Activated B cell treated with CpG ODN at 0.5 μM for 24 hours (primary cell): Measurements from ENCODE around the gene HDDC3. TPM values are rescaled to one million over a fixed set of nuclear protein-coding genes. Genes with fewer than 3 reads are reported as not detected.

Experiments used
- ATAC-seq: fragments of 200-7000 bp; cut with Tn5 transposase; one replicate; pipeline ENCODE4 v1.10.0; 2021; ENCODE audit warnings: low read depth, mild to moderate bottlenecking, moderate library complexity
- CTCF ChIA-PET: fragments of 350-600 bp; sonication (Branson Sonifier 250); formaldehyde crosslinking; loops from one replicate; lab custom pipeline; 2021; ENCODE audit warnings: antibody characterized with exemption; lab: Charles Lee
- POLR2A ChIA-PET: fragments of 350-600 bp; sonication (Branson Sonifier 250); formaldehyde crosslinking; loops from one replicate; lab custom pipeline; 2021; ENCODE audit warnings: antibody characterized with exemption; lab: Charles Lee
- DNase-seq: peaks from one replicate; pipeline ENCODE4 v3.0.0; 2022
- H3K27ac Mint-ChIP-seq: one replicate; pipeline ENCODE4 v1.8.0; 2020; ENCODE audit warnings: mixed read lengths
- H3K27me3 Mint-ChIP-seq: one replicate; pipeline ENCODE4 v1.8.0; 2021; ENCODE audit warnings: mixed read lengths
- H3K36me3 Mint-ChIP-seq: one replicate; pipeline ENCODE4 v1.8.0; 2021; ENCODE audit warnings: low read depth, mixed read lengths
- H3K4me1 Mint-ChIP-seq: one replicate; pipeline ENCODE4 v1.8.0; 2021; ENCODE audit warnings: mixed read lengths
- H3K4me3 Mint-ChIP-seq: one replicate; pipeline ENCODE4 v1.8.0; 2020; ENCODE audit warnings: mild to moderate bottlenecking, mixed read lengths
- H3K9me3 Mint-ChIP-seq: one replicate; pipeline ENCODE4 v1.8.0; 2020; ENCODE audit warnings: mixed read lengths
- intact Hi-C: fragments of 100-400 bp; cut with micrococcal nuclease; formaldehyde crosslinking; loops from one replicate; pipeline ENCODE4 v1.15.1; 2024
- total RNA-seq: library from RNA; stranded (reverse); gene quantifications from 2 replicates; pipeline ENCODE4 v1.2.3, GENCODE V29; 2022
- TF ChIP-seq, protein P1 (sequence below): fragments of 200-600 bp; IDR thresholded peaks from one replicate; pipeline ENCODE4 v1.8.0; 2022; ENCODE audit warnings: antibody characterized with exemption, mild to moderate bottlenecking

Gene HDDC3
- total RNA-seq, 1 donor from 2014 or later = 19.0 TPM

DNA sequence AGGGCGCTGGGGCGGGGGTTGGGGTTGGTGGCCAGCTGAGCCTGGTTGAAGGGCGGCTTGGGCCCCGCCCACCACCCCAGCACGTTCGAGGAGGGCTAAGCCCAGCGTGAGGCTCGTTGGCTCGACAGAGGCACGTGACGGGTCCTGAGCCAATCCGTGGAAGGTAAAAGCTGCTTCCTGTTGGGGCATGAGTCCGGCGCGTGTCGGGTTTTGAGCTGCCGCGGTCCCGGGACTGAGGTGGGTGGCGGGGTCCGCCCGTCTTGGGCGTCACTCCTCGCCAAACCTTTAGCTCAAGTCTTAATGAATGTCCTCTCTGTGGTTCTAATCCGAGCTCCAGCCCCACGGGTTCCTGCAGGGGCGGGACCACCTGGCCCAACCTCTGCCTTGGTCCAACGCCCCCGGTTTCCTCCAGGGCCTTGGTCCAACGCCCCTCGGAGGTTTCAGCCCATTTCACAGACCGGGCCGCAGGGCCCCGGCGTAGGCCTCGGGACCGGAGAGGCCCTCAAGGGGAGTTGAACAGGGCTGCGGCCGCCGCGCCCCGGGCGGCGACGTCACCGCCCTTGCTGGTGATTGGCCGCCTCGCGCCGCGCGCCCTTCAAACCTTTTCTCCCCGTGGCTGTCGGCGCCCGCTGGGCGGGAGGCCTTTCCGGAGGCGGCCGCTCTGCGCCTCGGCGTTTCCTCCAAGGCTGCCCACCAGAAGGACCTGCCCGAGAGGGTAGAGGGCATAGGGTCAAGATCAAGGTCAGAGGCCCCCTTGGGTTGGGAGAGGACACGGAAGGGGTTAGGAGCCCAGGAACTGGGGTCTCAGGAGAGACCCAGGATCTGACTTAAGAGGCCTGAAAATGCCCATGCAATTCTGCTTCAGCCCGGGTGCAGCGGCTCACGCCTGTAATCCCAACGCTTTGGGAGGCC is 22.6 kb upstream of the HDDC3 start, which contains the start of gene RCCD1:
Gene RCCD1, plus strand, starts transcription at position 173 of the 912 bp plus-strand sequence. CDS start 1,851 bp downstream, outside the sequence.
- CTCF ChIA-PET = interaction anchor here (0.8 to 4.7 kb wide), 9 partner anchors 20 to 317 kb away, joined by 4 to 39 read pairs (median 9); partner anchors contain the start of genes HDDC3 and UNC45A
- peak within 1 kb of the TSS; percentile 88 for H3K4me3 Mint-ChIP-seq
- no peaks in the 10 kb centered on the region for H3K27me3 Mint-ChIP-seq
- peaks cover 42% of the 10 kb centered on the region for H3K36me3 Mint-ChIP-seq
- intact Hi-C loops = loop anchor here (1.0 to 10.0 kb wide), 7 partner anchors 20 to 1120 kb away; partner anchors contain the start of genes PRC1 and UNC45A
- peak within 1 kb of the TSS; percentile 92 for H3K27ac Mint-ChIP-seq
- peak; percentile 94 for ATAC-seq
- no peaks in the 10 kb centered on the region for H3K9me3 Mint-ChIP-seq
- POLR2A ChIA-PET = interaction anchor here (0.5 to 2.5 kb wide), 18 partner anchors 9 to 723 kb away, joined by 3 to 26 read pairs (median 4); partner anchors contain the start of genes HDDC3, MAN2A2, PRC1 and UNC45A
- TF ChIP-seq, protein P1, sequence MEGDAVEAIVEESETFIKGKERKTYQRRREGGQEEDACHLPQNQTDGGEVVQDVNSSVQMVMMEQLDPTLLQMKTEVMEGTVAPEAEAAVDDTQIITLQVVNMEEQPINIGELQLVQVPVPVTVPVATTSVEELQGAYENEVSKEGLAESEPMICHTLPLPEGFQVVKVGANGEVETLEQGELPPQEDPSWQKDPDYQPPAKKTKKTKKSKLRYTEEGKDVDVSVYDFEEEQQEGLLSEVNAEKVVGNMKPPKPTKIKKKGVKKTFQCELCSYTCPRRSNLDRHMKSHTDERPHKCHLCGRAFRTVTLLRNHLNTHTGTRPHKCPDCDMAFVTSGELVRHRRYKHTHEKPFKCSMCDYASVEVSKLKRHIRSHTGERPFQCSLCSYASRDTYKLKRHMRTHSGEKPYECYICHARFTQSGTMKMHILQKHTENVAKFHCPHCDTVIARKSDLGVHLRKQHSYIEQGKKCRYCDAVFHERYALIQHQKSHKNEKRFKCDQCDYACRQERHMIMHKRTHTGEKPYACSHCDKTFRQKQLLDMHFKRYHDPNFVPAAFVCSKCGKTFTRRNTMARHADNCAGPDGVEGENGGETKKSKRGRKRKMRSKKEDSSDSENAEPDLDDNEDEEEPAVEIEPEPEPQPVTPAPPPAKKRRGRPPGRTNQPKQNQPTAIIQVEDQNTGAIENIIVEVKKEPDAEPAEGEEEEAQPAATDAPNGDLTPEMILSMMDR = no peak
- H3K4me1 Mint-ChIP-seq = peaks cover 21% of the 10 kb centered on the region
- DNase-seq = peak; percentile 83

DNA sequence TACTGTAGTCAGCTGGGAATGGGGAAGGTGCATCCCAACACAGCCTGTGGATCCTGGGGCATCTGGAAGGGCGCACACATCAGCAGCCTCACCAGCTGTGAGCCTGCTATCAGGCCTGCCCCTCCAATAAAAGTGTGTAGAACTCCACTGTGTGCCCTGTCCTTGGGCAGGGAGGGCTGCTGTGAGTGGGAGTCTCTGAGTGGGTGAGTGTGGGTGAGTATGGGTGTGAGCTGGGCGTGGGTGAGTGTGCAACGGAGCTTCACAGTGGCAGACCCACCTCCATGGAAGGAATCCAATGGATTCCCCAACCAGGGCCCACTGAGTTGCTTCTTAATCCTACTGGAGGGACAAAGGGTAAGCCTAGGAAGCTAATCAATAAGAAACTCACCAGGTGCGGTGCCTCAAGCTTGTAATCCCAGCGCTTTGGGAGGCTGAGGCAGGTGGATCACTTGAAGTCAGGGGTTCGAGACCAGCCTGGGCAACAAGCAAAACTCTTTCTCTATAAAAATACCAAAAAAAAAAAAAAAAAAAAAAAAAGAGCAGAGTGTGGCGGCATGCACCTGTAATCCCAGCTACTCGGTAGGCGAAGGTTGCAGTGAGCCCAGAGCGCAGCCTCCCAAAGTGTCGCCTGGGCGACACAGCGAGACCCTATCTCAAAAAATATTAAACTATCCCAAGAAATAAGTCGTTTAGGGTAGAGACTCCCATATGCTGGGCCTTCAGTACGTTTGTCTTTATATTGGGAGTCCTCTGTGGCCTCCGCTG is 21.8 kb upstream of the HDDC3 start:
- Mint-ChIP-seq H3K36me3 (peaks cover 44% of the 10 kb centered on the region), H3K27me3 (no peaks in the 10 kb centered on the region), H3K27ac (peak overlapping the region; percentile 92), H3K4me1 (peaks cover 21% of the 10 kb centered on the region), H3K9me3 (no peaks in the 10 kb centered on the region), H3K4me3 (peak overlapping the region; percentile 88)
- CTCF ChIA-PET = interaction anchor here (0.8 to 4.7 kb wide), 5 partner anchors 20 to 318 kb away, joined by 4 to 33 read pairs (median 8); partner anchors contain the start of genes HDDC3 and UNC45A
- POLR2A ChIA-PET = interaction anchor here (0.6 to 2.5 kb wide), 14 partner anchors 8 to 723 kb away, joined by 3 to 26 read pairs (median 4); partner anchors contain the start of genes HDDC3, MAN2A2, PRC1 and UNC45A
- ATAC-seq (no peak), DNase-seq (no peak)
- TF ChIP-seq, protein P1 = no peak
- intact Hi-C loops = loop anchor here (1.0 to 10.0 kb wide), 4 partner anchors 19 to 1121 kb away; partner anchors contain the start of genes PRC1 and UNC45A

DNA sequence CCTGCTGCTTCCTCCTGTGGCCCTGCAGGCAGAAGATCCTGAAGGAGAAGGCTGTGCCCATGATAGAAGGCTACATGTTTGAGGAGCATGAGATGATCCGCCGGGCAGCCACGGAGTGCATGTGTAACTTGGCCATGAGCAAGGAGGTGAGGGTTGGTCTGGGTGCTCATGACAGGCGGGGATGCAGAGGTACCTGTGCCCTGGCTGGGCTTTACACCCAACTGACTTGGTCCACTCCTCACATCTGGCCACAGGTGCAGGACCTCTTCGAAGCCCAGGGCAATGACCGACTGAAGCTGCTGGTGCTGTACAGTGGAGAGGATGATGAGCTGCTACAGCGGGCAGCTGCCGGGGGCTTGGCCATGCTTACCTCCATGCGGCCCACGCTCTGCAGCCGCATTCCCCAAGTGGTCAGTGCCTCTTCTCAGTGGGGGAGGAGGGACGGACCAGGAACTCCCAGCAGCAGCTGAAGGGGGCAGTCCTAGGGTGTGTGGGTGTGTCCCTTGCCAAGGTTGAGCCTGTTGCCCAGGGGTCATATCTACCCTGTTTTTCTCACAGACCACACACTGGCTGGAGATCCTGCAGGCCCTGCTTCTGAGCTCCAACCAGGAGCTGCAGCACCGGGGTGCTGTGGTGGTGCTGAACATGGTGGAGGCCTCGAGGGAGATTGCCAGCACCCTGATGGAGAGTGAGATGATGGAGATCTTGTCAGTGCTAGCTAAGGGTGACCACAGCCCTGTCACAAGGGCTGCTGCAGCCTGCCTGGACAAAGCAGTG is 20.7 kb upstream of the HDDC3 start:
- TF ChIP-seq, protein P1 = no peak
- ChIA-PET POLR2A (interaction anchor here (2.2 to 2.5 kb wide), 2 partner anchors 18 to 22 kb away, joined by 23 to 26 read pairs; partner anchors contain the start of genes HDDC3 and UNC45A), CTCF (no interaction called here)
- no peak overlapping the region for H3K4me3 Mint-ChIP-seq
- no peaks in the 10 kb centered on the region for H3K9me3 Mint-ChIP-seq
- no peaks in the 10 kb centered on the region for H3K27me3 Mint-ChIP-seq
- peaks cover 53% of the 10 kb centered on the region for H3K36me3 Mint-ChIP-seq
- ATAC-seq (no peak), DNase-seq (no peak)
- intact Hi-C loops = loop anchor here (10.0 kb wide), 1 partner anchor 1122 kb away; no protein-coding TSS in a partner anchor
- H3K27ac Mint-ChIP-seq = no peak overlapping the region
- peaks cover 21% of the 10 kb centered on the region for H3K4me1 Mint-ChIP-seq

DNA sequence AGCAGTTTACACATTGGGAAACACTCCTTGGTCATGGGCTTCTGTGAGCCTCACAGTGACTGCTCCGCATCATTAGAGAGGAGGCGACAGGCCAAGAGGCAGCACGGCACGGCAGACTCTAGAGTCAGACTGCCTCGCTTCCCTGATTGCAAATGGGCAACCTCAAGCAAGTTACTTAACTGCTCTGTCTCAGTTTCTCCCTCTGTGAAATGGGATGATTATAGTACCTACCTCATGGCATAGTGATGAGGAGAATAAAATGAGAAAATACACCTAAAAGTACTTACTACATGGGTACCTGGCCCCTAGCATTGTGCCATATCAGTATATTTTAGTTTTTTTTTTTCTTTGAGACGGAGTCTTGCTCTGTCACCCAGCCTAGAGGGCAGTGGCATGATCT is 18.3 kb upstream of the HDDC3 start:
- TF ChIP-seq, protein P1 = no peak
- ChIA-PET CTCF (no interaction called here), POLR2A (interaction anchor here (0.6 kb wide), 1 partner anchor 8 kb away, joined by 6 read pairs; no protein-coding TSS in a partner anchor)
- Mint-ChIP-seq H3K9me3 (no peaks in the 10 kb centered on the region), H3K4me1 (peaks cover 9% of the 10 kb centered on the region), H3K36me3 (peaks cover 68% of the 10 kb centered on the region), H3K27me3 (no peaks in the 10 kb centered on the region), H3K4me3 (no peak overlapping the region), H3K27ac (no peak overlapping the region)
- ATAC-seq (no peak), DNase-seq (no peak)
- intact Hi-C loops = loop anchor here (10.0 kb wide), 1 partner anchor 1124 kb away; no protein-coding TSS in a partner anchor
